C4-2B (cell line): ENCODE data around the gene RBMS1.

Experiments used
- CTCF ChIP-seq: fragments of 450-650 bp; conservative IDR thresholded peaks from 2 replicates; pipeline ENCODE4 v1.5.1; 2017; ENCODE audit warnings: mild to moderate bottlenecking
- ZFX ChIP-seq: fragments of 450-650 bp; IDR thresholded peaks from 2 replicates; pipeline ENCODE4 v1.6.1; 2017

- TF ChIP-seq CTCF (no peak), ZFX (no peak)
These were observed 52.7 kb downstream of the RBMS1 start for GRCh38 chr2:160440888-160441287.
